HepG2 (cell line): ENCODE measurements around the gene SFTA2. TPM values are rescaled to one million over a fixed set of nuclear protein-coding genes. Genes with fewer than 3 reads are reported as not detected.
"Not testable (repeated sequence)": the region's sequence is repeated elsewhere in the genome, so short reads cannot be mapped to it uniquely, and the experiment has no call there.

Experiments used
- ATAC-seq: fragments of 200-7000 bp; cut with Tn5 transposase; 3 replicates; pipeline ENCODE4 v1.9.1; 2020; ENCODE audit warnings: mild to moderate bottlenecking, moderate library complexity
- BruUV-seq: library from RNA; stranded (reverse); fragments of 400-500 nt; replicated peaks from 2 replicates; lab custom pipeline; 2021; lab: Mats Ljungman, UMichigan
- CTCF ChIA-PET: fragments of 300-600 bp; formaldehyde crosslinking; extraction: SDS; loops from one replicate; lab custom pipeline; 2021; ENCODE audit warnings: low total read pairs, inconsistent platforms, low intra/inter-chr PET ratio; lab: Yijun Ruan, JAX
- POLR2A ChIA-PET: fragments of 350-600 bp; sonication (Branson Sonifier 250); formaldehyde crosslinking; loops from one replicate; lab custom pipeline; 2020; ENCODE audit warnings: antibody characterized with exemption, inconsistent platforms; lab: Yijun Ruan, JAX
- DNase-seq: peaks from one replicate; pipeline ENCODE4 v3.0.0-alpha.2; 2015; ENCODE audit warnings: low spot score
- FAIRE-seq: peaks from 3 replicates; lab custom pipeline; 2011; peaks lifted over from hg19 to GRCh38; lab: Jason Lieb, UNC
- H2AFZ ChIP-seq: one replicate; pipeline ENCODE4 v1.6.1; 2011; ENCODE audit warnings: low read length, inconsistent platforms
- H3K27ac ChIP-seq: fragments of 300-600 bp; 3 replicates; pipeline ENCODE4 v1.8.0; 2011; ENCODE audit warnings: mixed run types, mild to moderate bottlenecking, mixed read lengths, low read length, inconsistent platforms; ENCODE audit not compliant: insufficient read depth; ENCODE audit errors: extremely low read length
- H3K27me3 ChIP-seq, 2 experiments: fragments of 200-600 bp in 1 of 2; 2 replicates in 1 of 2; 3 replicates in 1 of 2; pipeline versions ENCODE4 v1.6.0 to v1.8.0; 2011; ENCODE audit warnings: low read length in 2 of 2, mild to moderate bottlenecking in 2 of 2, moderate library complexity in 2 of 2, inconsistent platforms in 1 of 2; ENCODE audit not compliant: insufficient read depth in 2 of 2, control insufficient read depth in 1 of 2
- H3K36me3 ChIP-seq, 2 experiments: fragments of 200-600 bp in 1 of 2; replicated peaks in 1 of 2; 2 replicates in 1 of 2; 3 replicates in 1 of 2; pipeline versions ENCODE4 v1.5.1 to v1.8.0; 2011; ENCODE audit warnings: low read length in 2 of 2, inconsistent platforms in 1 of 2; ENCODE audit not compliant: insufficient read depth in 2 of 2, control insufficient read depth in 1 of 2
- H3K4me1 ChIP-seq: 2 replicates; pipeline ENCODE4 v1.5.1; 2012; ENCODE audit warnings: low read length, inconsistent platforms; ENCODE audit not compliant: insufficient read depth
- H3K4me2 ChIP-seq: 2 replicates; pipeline ENCODE4 v1.6.0; 2011; ENCODE audit warnings: low read depth, low read length, inconsistent platforms
- H3K4me3 ChIP-seq, 3 experiments: fragments of 200-600 bp in 1 of 3; sonication (generic), shearing (Covaris generic) in 1 of 3; replicated peaks in 1 of 3; 2 replicates each; pipeline ENCODE4 v1.5.1; 2011 to 2016; ENCODE audit warnings: low read length in 3 of 3, inconsistent platforms in 2 of 3, low read depth in 2 of 3, mild to moderate bottlenecking in 2 of 3, control low read depth in 1 of 3, mixed read lengths in 1 of 3; ENCODE audit not compliant: insufficient read depth in 1 of 3
- H3K79me2 ChIP-seq: one replicate; pipeline ENCODE4 v1.6.1; 2011; ENCODE audit warnings: low read length, inconsistent platforms; ENCODE audit not compliant: insufficient read depth
- H3K9ac ChIP-seq: 2 replicates; pipeline ENCODE4 v1.6.0; 2011; ENCODE audit warnings: mild to moderate bottlenecking, low read depth, low read length, inconsistent platforms; ENCODE audit not compliant: insufficient read depth
- H3K9me3 ChIP-seq: 2 replicates; pipeline ENCODE4 v1.5.1; 2012; ENCODE audit warnings: mild to moderate bottlenecking, low read length
- H4K20me1 ChIP-seq: 2 replicates; pipeline ENCODE4 v1.6.0; 2011; ENCODE audit warnings: inconsistent platforms, mild to moderate bottlenecking, low read length, moderate library complexity; ENCODE audit not compliant: insufficient read depth
- CCDC6 ChIP-seq: sonication (generic); formaldehyde crosslinking; IDR thresholded peaks from 2 replicates; pipeline ENCODE4 v1.8.1; 2022; ENCODE audit warnings: mild to moderate bottlenecking, missing genetic modification reagents, moderate library complexity
- ZNF235 ChIP-seq: sonication (generic); formaldehyde crosslinking; IDR thresholded peaks from 2 replicates; pipeline ENCODE4 v1.8.1; 2023; ENCODE audit warnings: mild to moderate bottlenecking, missing genetic modification reagents, borderline replicate concordance
- ZNF644 ChIP-seq: IDR thresholded peaks from 2 replicates; pipeline ENCODE4 v1.6.1; 2016; ENCODE audit warnings: low read depth
- WGBS: methylation state at CpG from one replicate; pipeline ENCODE4 v1.1.6; 2017; ENCODE audit warnings: low lambda C conversion rate; 5-methylcytosine and 5-hydroxymethylcytosine counted together
- in situ Hi-C: cut with HindIII; loops from 2 replicates; pipeline ENCODE4 v1.10.0; 2017; ENCODE audit warnings: low pct_unique_long_range_greater_than_20kb; ENCODE audit not compliant: extremely low pct_ligation_motif_present
- intact Hi-C: fragments of 100-400 bp; cut with micrococcal nuclease; formaldehyde crosslinking; loops from one replicate; pipeline ENCODE4 v1.10.0; 2022; ENCODE audit not compliant: unreplicated experiment
- polyA plus RNA-seq, 8 experiments: library from polyadenylated mRNA; depleted of rRNA in 3 of 8; stranded (reverse) in 7 of 8; unstranded in 1 of 8; fragments of >200 nt; fragmentation: Illumina TruSeq in 4 of 8; extraction: Trizol in 4 of 8; gene quantifications; 2 replicates each; pipeline versions ENCODE4 v1.2.1 to v1.2.3, GENCODE V29; 2011 to 2016; ENCODE audit warnings: low read depth in 4 of 8, missing spikeins in 1 of 8, mixed read lengths in 1 of 8; ENCODE audit not compliant: insufficient read depth in 1 of 8
- total RNA-seq, 5 experiments: library from RNA; depleted of rRNA; stranded (reverse); fragments of >200 nt; fragmentation: Illumina TruSeq; extraction: Trizol; gene quantifications; 2 replicates each; pipeline ENCODE4 v1.2.3, GENCODE V29; 2016; ENCODE audit warnings: low read depth in 1 of 5
- TF ChIP-seq, protein P1 (sequence below): sonication (generic); formaldehyde crosslinking; IDR thresholded peaks from 2 replicates; pipeline ENCODE4 v1.4.0; 2020; ENCODE audit warnings: mild to moderate bottlenecking, missing genetic modification reagents, borderline replicate concordance
- TF ChIP-seq, protein P2 (sequence below): sonication (generic); formaldehyde crosslinking; IDR thresholded peaks from 2 replicates; pipeline ENCODE4 v1.8.1; 2023; ENCODE audit warnings: mild to moderate bottlenecking, moderate library complexity, missing genetic modification reagents

Gene SFTA2
- total and polyA plus RNA-seq, 2 of the 13 experiments (the other 11 are each of a cell fraction or from before 2014, with no cell fraction given): not detected

DNA sequence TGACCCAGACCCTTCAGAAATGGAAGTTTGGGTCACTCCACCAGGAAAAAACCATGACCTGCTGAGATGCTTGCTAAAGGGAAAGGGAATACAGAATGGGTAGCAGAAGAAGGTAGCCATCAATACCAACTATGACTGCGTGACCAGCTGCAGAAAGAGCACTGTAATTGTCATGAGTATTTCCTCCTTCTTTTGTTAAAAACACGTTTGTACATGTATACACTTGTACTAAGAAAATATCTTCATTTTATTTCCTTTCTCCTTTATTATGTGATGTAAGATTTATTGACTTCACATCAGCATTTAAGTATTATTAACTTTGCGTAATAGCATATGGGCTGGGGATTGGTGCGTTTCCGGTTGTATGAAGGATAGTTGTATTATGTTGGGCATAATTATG lies 39.0 kb upstream of the SFTA2 start (continued):
- TF ChIP-seq, protein P1, sequence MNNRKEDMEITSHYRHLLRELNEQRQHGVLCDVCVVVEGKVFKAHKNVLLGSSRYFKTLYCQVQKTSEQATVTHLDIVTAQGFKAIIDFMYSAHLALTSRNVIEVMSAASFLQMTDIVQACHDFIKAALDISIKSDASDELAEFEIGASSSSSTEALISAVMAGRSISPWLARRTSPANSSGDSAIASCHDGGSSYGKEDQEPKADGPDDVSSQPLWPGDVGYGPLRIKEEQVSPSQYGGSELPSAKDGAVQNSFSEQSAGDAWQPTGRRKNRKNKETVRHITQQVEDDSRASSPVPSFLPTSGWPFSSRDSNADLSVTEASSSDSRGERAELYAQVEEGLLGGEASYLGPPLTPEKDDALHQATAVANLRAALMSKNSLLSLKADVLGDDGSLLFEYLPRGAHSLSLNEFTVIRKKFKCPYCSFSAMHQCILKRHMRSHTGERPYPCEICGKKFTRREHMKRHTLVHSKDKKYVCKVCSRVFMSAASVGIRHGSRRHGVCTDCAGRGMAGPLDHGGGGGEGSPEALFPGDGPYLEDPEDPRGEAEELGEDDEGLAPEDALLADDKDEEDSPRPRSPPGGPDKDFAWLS (CRISPR knock-in tag): no peak
- TF ChIP-seq, protein P2, sequence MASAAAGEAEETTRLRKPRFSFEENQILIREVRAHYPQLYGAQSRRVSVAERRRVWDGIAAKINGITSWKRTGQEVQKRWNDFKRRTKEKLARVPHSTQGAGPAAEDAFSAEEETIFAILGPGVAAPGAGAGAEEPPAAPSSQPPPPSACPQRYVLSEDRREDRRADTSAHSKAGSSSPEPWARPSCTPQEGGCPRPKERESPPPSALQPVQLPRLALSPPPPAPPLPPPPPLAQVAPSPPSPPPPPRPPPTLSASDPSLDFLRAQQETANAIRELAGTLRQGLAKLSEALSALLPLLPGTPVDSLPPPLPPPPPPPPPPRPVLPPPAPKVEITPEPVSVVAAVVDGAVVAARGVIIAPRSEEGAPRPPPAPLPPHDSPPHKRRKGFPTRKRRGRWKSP (CRISPR knock-in tag): no peak

DNA sequence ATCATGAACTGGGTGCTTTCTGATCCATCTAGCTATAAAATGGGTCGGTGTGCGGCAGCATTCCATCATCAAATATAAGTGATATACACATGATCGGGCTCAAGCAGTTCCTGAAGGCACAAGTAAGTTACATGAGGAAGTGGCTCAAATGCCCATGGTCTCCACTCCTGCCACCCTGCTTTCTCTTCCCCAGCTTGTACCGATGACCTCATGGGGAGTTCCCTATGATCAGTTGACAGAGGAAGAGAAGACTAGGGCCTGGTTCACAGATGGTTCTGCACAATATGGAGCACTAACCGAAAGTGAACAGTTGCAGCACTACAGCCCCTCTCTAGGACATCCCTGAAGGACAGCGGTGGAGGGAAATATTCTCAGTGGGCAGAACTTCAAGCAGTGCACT lies 37.2 kb upstream of the SFTA2 start:
- BruUV-seq, H3K27ac ChIP-seq, H3K36me3 ChIP-seq, POLR2A ChIA-PET, H2AFZ ChIP-seq, H3K4me1 ChIP-seq, H3K9ac ChIP-seq, H3K79me2 ChIP-seq, H3K4me2 ChIP-seq, in situ Hi-C loops, ATAC-seq, H3K4me3 ChIP-seq, CTCF ChIA-PET, intact Hi-C loops, H3K9me3 ChIP-seq, H4K20me1 ChIP-seq, DNase-seq, H3K27me3 ChIP-seq, FAIRE-seq: not testable (repeated sequence)
- whole genome bisulfite sequencing: 58% methylated on average over 6 of the region's 6 CpGs

DNA sequence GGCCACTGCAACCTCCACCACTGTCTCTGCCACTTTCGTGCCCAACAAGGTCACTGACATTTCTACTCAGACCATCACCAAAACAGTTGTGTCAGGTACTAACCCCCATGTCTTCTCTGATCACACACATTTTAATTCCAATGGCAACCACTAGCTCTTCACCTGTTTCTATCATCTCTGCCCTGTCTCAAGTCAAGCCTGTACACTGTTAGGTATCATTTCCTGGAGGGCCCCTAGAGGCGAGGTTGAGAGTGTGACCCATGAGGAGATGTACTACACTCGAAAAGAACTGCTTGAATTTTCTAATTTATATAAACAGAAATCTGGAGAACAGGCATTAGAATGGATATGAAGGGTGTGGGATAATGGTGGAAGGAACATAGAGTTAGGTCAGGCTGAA lies 34.2 kb upstream of the SFTA2 start:
- no TSS peak for BruUV-seq
- FAIRE-seq (no peak), DNase-seq (no peak), ATAC-seq (no peak)
- ChIA-PET POLR2A (no interaction called here), CTCF (no interaction called here)
- Histone ChIP-seq H3K4me3 (no peak overlapping the region), H3K79me2 (no peaks in the 10 kb centered on the region), H3K9me3 (no peaks in the 10 kb centered on the region), H3K27ac (no peak overlapping the region), H3K9ac (no peak overlapping the region), H3K4me2 (no peak overlapping the region), H4K20me1 (no peaks in the 10 kb centered on the region), H3K27me3 (no peaks in the 10 kb centered on the region), H3K36me3 (no peaks in the 10 kb centered on the region), H3K4me1 (peaks cover 9% of the 10 kb centered on the region), H2AFZ (no peak overlapping the region)
- WGBS: 1% methylated on average over 3 of the region's 3 CpGs
- intact Hi-C loops: no loop called here
- in situ Hi-C loops: no loop called here
- no peak for TF ChIP-seq CCDC6 (CRISPR knock-in tag)
- TF ChIP-seq ZNF644 (CRISPR knock-in tag): no peak
- TF ChIP-seq ZNF235: no peak
